GM21786 (cell line): Measurements from ENCODE around the gene TAF4.

Experiments used
- ATAC-seq: cut with Tn5 transposase; IDR thresholded peaks from one replicate; pipeline ENCODE4 v1.9.1; 2021; ENCODE audit not compliant: unreplicated experiment

TAF4 gene

GRCh38 chr20:62022575-62023139 lies 43.0 kb downstream of the TAF4 start:
- no peak for ATAC-seq

GRCh38 chr20:62021793-62022385 lies 43.8 kb downstream of the TAF4 start:
- no peak for ATAC-seq

GRCh38 chr20:62020935-62021701 lies 44.6 kb downstream of the TAF4 start:
- no peak for ATAC-seq

GRCh38 chr20:62019881-62020492 lies 45.7 kb downstream of the TAF4 start:
- ATAC-seq: no peak

GRCh38 chr20:62019144-62019805 lies 46.4 kb downstream of the TAF4 start:
- no peak for ATAC-seq

GRCh38 chr20:62018437-62019143 lies 47.1 kb downstream of the TAF4 start:
- ATAC-seq: no peak

- ATAC-seq: no peak
These were observed 50.0 kb downstream of the TAF4 start for GRCh38 chr20:62015540-62016288.

GRCh38 chr20:62014889-62015537 lies 50.7 kb downstream of the TAF4 start:
- no peak for ATAC-seq

- ATAC-seq: no peak
These were observed 51.2 kb downstream of the TAF4 start for GRCh38 chr20:62014488-62014775.

GRCh38 chr20:62012631-62013030 lies 53.0 kb downstream of the TAF4 start:
- no peak for ATAC-seq

GRCh38 chr20:62011938-62012534 lies 53.6 kb downstream of the TAF4 start:
- ATAC-seq: no peak

GRCh38 chr20:62011403-62011790 lies 54.3 kb downstream of the TAF4 start:
- no peak for ATAC-seq

GRCh38 chr20:62010551-62011402 lies 54.9 kb downstream of the TAF4 start:
- no peak for ATAC-seq

GRCh38 chr20:62009869-62010445 lies 55.7 kb downstream of the TAF4 start:
- no peak for ATAC-seq

GRCh38 chr20:62009322-62009721 lies 56.4 kb downstream of the TAF4 start:
- ATAC-seq: no peak

GRCh38 chr20:62008643-62009183 lies 57.0 kb downstream of the TAF4 start:
- ATAC-seq: no peak

GRCh38 chr20:62007127-62007647 lies 58.5 kb downstream of the TAF4 start:
- no peak for ATAC-seq

- no peak for ATAC-seq
These were observed 59.2 kb downstream of the TAF4 start for GRCh38 chr20:62006482-62006881.
